ENCODE data around the gene DCHS1. TPM values are rescaled to one million over a fixed set of nuclear protein-coding genes. Genes with fewer than 3 reads are reported as not detected.
A peak's percentile ranks its signal among the peaks of the same experiment; 100 is the strongest.

The DCHS1 gene
- total and polyA plus RNA-seq, 2 experiments from 2014 or later, result 1.1 to 6.4 TPM

- in situ Hi-C loops (cut with MboI), result no loop called here
- Histone ChIP-seq H3K4me1 (ENCODE audit: insufficient read depth) (peaks cover 8% of the 10 kb centered on the region; the same call in 1 of the 2 replicates), H3K9me2 (ENCODE audit: insufficient read depth) (no peaks in the 10 kb centered on the region), H3K9ac (no peak overlapping the region), H4K20me1 (ENCODE audit: insufficient read depth) (no peaks in the 10 kb centered on the region), H3K4me3 (no peak overlapping the region), H3K9me3 (ENCODE audit: low read depth) (no peaks in the 10 kb centered on the region), H3K36me3 (ENCODE audit: low read depth) (no peaks in the 10 kb centered on the region), H3K27ac (no peak overlapping the region), H2AFZ (peak overlapping the region; percentile 49; the same call in 1 of the 2 replicates), H3K79me2 (ENCODE audit: insufficient read depth) (no peaks in the 10 kb centered on the region), H3K4me2 (ENCODE audit: unreplicated experiment) (no peak overlapping the region), H3F3A (ENCODE audit: insufficient read depth) (no peaks in the 10 kb centered on the region), H3K27me3 (replicated peaks; ENCODE audit: insufficient read depth) (no peaks in the 10 kb centered on the region)
- 43 to 44% methylated on average over 3 of the region's 3 CpGs for WGBS, 2 experiments (ENCODE audit: low coverage in 1 of 2, low lambda C conversion rate in 2 of 2, missing lambda C conversion rate in 2 of 2)
- TF ChIP-seq EZH2phosphoT487 (IDR thresholded peaks at IDR 0.05; ENCODE audit: insufficient read depth, low read depth) (no peak), EZH2 (IDR thresholded peaks at IDR 0.05; ENCODE audit: insufficient read depth, poor library complexity, severe bottlenecking) (no peak)
- peak; percentile 60 for DNase-seq
These were observed 12.2 kb upstream of the DCHS1 start for GRCh38 chr11:6667733-6668374.

- H3K27me3 ChIP-seq (replicated peaks; ENCODE audit: insufficient read depth), result no peaks in the 10 kb centered on the region
- H3F3A ChIP-seq (ENCODE audit: insufficient read depth), result no peaks in the 10 kb centered on the region
- no peak overlapping the region for H2AFZ ChIP-seq
- TF ChIP-seq EZH2phosphoT487 (IDR thresholded peaks at IDR 0.05; ENCODE audit: insufficient read depth, low read depth), result no peak
- TF ChIP-seq EZH2 (IDR thresholded peaks at IDR 0.05; ENCODE audit: insufficient read depth, poor library complexity, severe bottlenecking), result no peak
- peaks cover 8% of the 10 kb centered on the region; the same call in 1 of the 2 replicates for H3K4me1 ChIP-seq (ENCODE audit: insufficient read depth)
- H4K20me1 ChIP-seq (ENCODE audit: insufficient read depth), result no peaks in the 10 kb centered on the region
- no peak overlapping the region for H3K27ac ChIP-seq
- WGBS, 2 experiments (ENCODE audit: low coverage in 1 of 2, low lambda C conversion rate in 2 of 2, missing lambda C conversion rate in 2 of 2), result 91 to 93% methylated on average over 4 of the region's 4 CpGs
- H3K79me2 ChIP-seq (ENCODE audit: insufficient read depth), result no peaks in the 10 kb centered on the region
- H3K9me2 ChIP-seq (ENCODE audit: insufficient read depth), result no peaks in the 10 kb centered on the region
- no peak for DNase-seq
- no peak overlapping the region for H3K4me3 ChIP-seq
- in situ Hi-C loops (cut with MboI), result no loop called here
- no peaks in the 10 kb centered on the region for H3K36me3 ChIP-seq (ENCODE audit: low read depth)
- H3K9me3 ChIP-seq (ENCODE audit: low read depth), result no peaks in the 10 kb centered on the region
- no peak overlapping the region for H3K4me2 ChIP-seq (ENCODE audit: unreplicated experiment)
- H3K9ac ChIP-seq, result no peak overlapping the region
These were observed 10.9 kb upstream of the DCHS1 start for GRCh38 chr11:6666302-6667183.

DNA sequence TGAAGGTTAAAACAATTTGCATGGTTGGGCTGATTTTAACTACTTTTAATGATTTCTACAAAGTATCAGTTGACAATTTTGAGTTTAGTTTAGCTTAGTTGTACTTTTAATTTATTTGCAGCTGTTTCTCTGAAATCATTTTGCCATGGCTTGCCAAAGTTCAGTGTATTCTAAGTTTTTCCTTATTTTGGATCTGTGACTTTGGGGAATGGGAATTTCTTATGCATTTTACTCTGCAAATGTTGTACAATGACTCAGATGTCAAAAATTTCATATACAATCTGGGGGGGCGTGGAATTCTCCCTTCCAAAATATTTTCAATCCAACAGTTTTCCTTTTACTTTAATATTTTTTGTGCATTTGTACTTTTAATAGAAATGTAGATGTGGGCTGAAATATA is 8.9 kb upstream of the DCHS1 start:
- H3K27me3 ChIP-seq (replicated peaks; ENCODE audit: insufficient read depth), result no peaks in the 10 kb centered on the region
- H3K4me3 ChIP-seq, result no peak overlapping the region
- no peaks in the 10 kb centered on the region for H3F3A ChIP-seq (ENCODE audit: insufficient read depth)
- no peak overlapping the region for H3K4me2 ChIP-seq (ENCODE audit: unreplicated experiment)
- TF ChIP-seq EZH2 (IDR thresholded peaks at IDR 0.05; ENCODE audit: insufficient read depth, poor library complexity, severe bottlenecking) (no peak), EZH2phosphoT487 (IDR thresholded peaks at IDR 0.05; ENCODE audit: insufficient read depth, low read depth) (no peak)
- H3K4me1 ChIP-seq (ENCODE audit: insufficient read depth), result peaks cover 8% of the 10 kb centered on the region; the same call in 1 of the 2 replicates
- no peaks in the 10 kb centered on the region for H3K79me2 ChIP-seq (ENCODE audit: insufficient read depth)
- in situ Hi-C loops (cut with MboI), result no loop called here
- H2AFZ ChIP-seq, result no peak overlapping the region
- no peak overlapping the region for H3K9ac ChIP-seq
- no peaks in the 10 kb centered on the region for H4K20me1 ChIP-seq (ENCODE audit: insufficient read depth)
- WGBS, 2 experiments (ENCODE audit: low coverage in 1 of 2, low lambda C conversion rate in 2 of 2, missing lambda C conversion rate in 2 of 2), result 0% methylated on average over 1 of the region's 1 CpG
- H3K9me3 ChIP-seq (ENCODE audit: low read depth), result no peaks in the 10 kb centered on the region
- H3K9me2 ChIP-seq (ENCODE audit: insufficient read depth), result no peaks in the 10 kb centered on the region
- H3K36me3 ChIP-seq (ENCODE audit: low read depth), result no peaks in the 10 kb centered on the region
- no peak overlapping the region for H3K27ac ChIP-seq
- DNase-seq, result peak; percentile 30

DNA sequence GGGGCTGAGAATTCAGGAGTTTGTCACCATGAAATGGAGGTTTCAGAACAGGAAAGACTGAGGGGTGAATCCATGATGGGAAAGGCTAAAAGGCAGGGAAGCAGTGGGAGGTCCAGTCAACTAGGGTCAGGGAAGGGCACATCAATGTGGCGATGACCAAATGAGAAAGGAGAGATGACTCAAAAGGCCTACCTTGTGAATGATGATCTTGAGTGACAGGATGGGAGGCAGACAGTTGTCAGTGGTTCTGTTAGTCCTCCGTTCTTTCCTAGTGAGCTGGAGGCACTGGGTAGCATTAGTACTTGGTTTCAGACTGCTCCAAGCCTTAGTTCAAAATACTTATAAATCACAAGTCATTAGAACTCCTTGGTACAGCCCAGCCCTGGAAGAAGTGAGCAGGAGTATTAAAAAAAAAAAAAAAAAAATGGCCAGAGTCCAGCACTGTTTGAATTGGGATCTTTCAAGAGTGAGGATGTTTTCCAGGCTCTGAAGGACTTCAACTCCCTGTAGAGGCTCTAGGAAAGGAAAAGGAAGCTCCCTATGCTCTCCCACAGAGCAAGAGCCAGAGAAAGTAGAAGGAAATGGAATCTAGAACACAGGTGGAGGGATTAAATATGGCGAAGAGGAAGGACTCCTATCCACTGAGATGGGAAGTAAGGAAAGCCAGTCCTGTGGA is 8.3 kb upstream of the DCHS1 start:
- Histone ChIP-seq H3K79me2 (ENCODE audit: insufficient read depth) (no peaks in the 10 kb centered on the region), H3K36me3 (ENCODE audit: low read depth) (no peaks in the 10 kb centered on the region), H3K4me2 (ENCODE audit: unreplicated experiment) (no peak overlapping the region), H3K27me3 (replicated peaks; ENCODE audit: insufficient read depth) (no peaks in the 10 kb centered on the region), H3F3A (ENCODE audit: insufficient read depth) (no peaks in the 10 kb centered on the region), H3K27ac (no peak overlapping the region), H4K20me1 (ENCODE audit: insufficient read depth) (no peaks in the 10 kb centered on the region), H3K4me1 (ENCODE audit: insufficient read depth) (peaks cover 8% of the 10 kb centered on the region; the same call in 1 of the 2 replicates), H3K4me3 (no peak overlapping the region), H3K9me2 (ENCODE audit: insufficient read depth) (no peaks in the 10 kb centered on the region), H2AFZ (no peak overlapping the region), H3K9me3 (ENCODE audit: low read depth) (no peaks in the 10 kb centered on the region), H3K9ac (no peak overlapping the region)
- no peak for TF ChIP-seq EZH2phosphoT487 (IDR thresholded peaks at IDR 0.05; ENCODE audit: insufficient read depth, low read depth)
- no peak for TF ChIP-seq EZH2 (IDR thresholded peaks at IDR 0.05; ENCODE audit: insufficient read depth, poor library complexity, severe bottlenecking)
- 57 to 59% methylated on average over 3 of the region's 3 CpGs for WGBS, 2 experiments (ENCODE audit: low coverage in 1 of 2, low lambda C conversion rate in 2 of 2, missing lambda C conversion rate in 2 of 2)
- DNase-seq, result no peak
- in situ Hi-C loops (cut with MboI), result no loop called here
